Spleen (tissue), 7 donors: ENCODE measurements around the gene FAM163A.

Experiments used
- POLR2A ChIP-seq, 3 donors: fragments of 450-650 bp; IDR thresholded peaks; one replicate each; pipeline ENCODE4 v1.5.1; 2017; ENCODE audit warnings: antibody characterized with exemption in 3 of 3, mild to moderate bottlenecking in 1 of 3
- POLR2AphosphoS5 ChIP-seq, 3 donors: sonication (generic); formaldehyde crosslinking; IDR thresholded peaks; one replicate each; pipeline ENCODE4 v1.5.1; 2017; ENCODE audit warnings: antibody characterized with exemption in 3 of 3
- TF ChIP-seq, protein P1 (sequence below), 11 experiments: fragments of 200-600 bp in 7 of 11; fragments of 450-650 bp in 4 of 11; sonication (generic) in 4 of 11; IDR thresholded peaks in 8 of 11; conservative IDR thresholded peaks in 3 of 11; 1 replicate in 7 of 11; 2 replicates in 4 of 11; pipeline versions ENCODE4 v1.4.0 to v1.8.0; 2016 to 2021; ENCODE audit warnings: antibody characterized with exemption in 11 of 11, inconsistent platforms in 4 of 11, mild to moderate bottlenecking in 1 of 11
- donor health status: DM: no; HTN: no; CAD: no; lungs with moderate emphysema.
- donor health status: DM: no; HTN: no; CAD: no.
- donor health status: DM: no; HTN: no; CAD: no.

- TF ChIP-seq POLR2A (IDR thresholded peaks at IDR 0.05) (no peak), POLR2AphosphoS5 (IDR thresholded peaks at IDR 0.05) (no peak)
- TF ChIP-seq, protein P1, sequence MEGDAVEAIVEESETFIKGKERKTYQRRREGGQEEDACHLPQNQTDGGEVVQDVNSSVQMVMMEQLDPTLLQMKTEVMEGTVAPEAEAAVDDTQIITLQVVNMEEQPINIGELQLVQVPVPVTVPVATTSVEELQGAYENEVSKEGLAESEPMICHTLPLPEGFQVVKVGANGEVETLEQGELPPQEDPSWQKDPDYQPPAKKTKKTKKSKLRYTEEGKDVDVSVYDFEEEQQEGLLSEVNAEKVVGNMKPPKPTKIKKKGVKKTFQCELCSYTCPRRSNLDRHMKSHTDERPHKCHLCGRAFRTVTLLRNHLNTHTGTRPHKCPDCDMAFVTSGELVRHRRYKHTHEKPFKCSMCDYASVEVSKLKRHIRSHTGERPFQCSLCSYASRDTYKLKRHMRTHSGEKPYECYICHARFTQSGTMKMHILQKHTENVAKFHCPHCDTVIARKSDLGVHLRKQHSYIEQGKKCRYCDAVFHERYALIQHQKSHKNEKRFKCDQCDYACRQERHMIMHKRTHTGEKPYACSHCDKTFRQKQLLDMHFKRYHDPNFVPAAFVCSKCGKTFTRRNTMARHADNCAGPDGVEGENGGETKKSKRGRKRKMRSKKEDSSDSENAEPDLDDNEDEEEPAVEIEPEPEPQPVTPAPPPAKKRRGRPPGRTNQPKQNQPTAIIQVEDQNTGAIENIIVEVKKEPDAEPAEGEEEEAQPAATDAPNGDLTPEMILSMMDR (IDR thresholded peaks at IDR 0.05 in 8 of 11, conservative IDR thresholded peaks at IDR 0.05 in 3 of 11), result no peak
Observed at GRCh38 chr1:179803104-179803503, 60.0 kb downstream of the FAM163A start.
